ENCODE measurements around the gene EPN3. TPM values are rescaled to one million over a fixed set of nuclear protein-coding genes. Genes with fewer than 3 reads are reported as not detected.

EPN3 gene
- polyA plus RNA-seq, 1 of the 3 experiments (the other 2 are of a cell fraction) = 0.05 TPM

DNA sequence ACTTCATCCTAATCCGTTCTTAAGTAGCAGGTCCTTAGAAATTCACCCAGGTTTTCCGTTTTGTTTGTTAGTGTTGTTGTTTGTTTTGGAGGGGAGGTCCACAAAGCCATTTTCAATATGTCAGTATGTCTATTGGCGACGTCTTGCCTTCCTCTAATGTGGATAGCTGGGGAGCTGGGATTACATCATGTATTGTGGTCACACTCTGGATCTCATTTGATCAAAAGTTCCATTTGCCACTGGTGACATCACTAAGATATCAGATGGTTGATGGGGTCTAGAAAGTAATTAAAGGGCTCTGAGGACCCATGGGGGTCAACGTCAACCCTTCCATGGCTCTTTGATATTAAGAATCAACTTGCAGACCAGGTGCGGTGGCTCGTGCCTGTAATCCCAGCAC lies 2.7 kb upstream of the EPN3 start:
- H3K4me2 ChIP-seq = no peak overlapping the region
- ChIA-PET CTCF (interaction anchor here (1.4 to 5.5 kb wide), 4 partner anchors 28 to 165 kb away, joined by 4 to 27 read pairs (median 10); partner anchors contain the start of gene RSAD1), POLR2A (no interaction called here)
- H3K27ac ChIP-seq (ENCODE audit: low read depth in 2 of 2, low read length in 1 of 2) = no peak overlapping the region
- H3K4me3 ChIP-seq (ENCODE audit: low read depth in 2 of 2, low read length in 1 of 2) = no peak overlapping the region
- H3K79me2 ChIP-seq (ENCODE audit: insufficient read depth) = no peaks in the 10 kb centered on the region
- peaks cover 28% of the 10 kb centered on the region; the same call in 1 of the 2 replicates for H3K27me3 ChIP-seq (ENCODE audit: insufficient read depth)
- H3F3A ChIP-seq (replicated peaks; ENCODE audit: insufficient read depth) = no peaks in the 10 kb centered on the region
- no peak for TF ChIP-seq SMC3 (IDR thresholded peaks at IDR 0.05; ENCODE audit: low read depth, low read length)
- TF ChIP-seq TEAD4 (IDR thresholded peaks at IDR 0.05; ENCODE audit: borderline replicate concordance, insufficient read depth) = no peak
- TF ChIP-seq, protein P1, sequence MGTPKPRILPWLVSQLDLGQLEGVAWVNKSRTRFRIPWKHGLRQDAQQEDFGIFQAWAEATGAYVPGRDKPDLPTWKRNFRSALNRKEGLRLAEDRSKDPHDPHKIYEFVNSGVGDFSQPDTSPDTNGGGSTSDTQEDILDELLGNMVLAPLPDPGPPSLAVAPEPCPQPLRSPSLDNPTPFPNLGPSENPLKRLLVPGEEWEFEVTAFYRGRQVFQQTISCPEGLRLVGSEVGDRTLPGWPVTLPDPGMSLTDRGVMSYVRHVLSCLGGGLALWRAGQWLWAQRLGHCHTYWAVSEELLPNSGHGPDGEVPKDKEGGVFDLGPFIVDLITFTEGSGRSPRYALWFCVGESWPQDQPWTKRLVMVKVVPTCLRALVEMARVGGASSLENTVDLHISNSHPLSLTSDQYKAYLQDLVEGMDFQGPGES (IDR thresholded peaks at IDR 0.05; ENCODE audit: low read depth, low read length) = no peak
- TF ChIP-seq, protein P2, sequence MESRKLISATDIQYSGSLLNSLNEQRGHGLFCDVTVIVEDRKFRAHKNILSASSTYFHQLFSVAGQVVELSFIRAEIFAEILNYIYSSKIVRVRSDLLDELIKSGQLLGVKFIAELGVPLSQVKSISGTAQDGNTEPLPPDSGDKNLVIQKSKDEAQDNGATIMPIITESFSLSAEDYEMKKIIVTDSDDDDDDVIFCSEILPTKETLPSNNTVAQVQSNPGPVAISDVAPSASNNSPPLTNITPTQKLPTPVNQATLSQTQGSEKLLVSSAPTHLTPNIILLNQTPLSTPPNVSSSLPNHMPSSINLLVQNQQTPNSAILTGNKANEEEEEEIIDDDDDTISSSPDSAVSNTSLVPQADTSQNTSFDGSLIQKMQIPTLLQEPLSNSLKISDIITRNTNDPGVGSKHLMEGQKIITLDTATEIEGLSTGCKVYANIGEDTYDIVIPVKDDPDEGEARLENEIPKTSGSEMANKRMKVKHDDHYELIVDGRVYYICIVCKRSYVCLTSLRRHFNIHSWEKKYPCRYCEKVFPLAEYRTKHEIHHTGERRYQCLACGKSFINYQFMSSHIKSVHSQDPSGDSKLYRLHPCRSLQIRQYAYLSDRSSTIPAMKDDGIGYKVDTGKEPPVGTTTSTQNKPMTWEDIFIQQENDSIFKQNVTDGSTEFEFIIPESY (IDR thresholded peaks at IDR 0.05; ENCODE audit: borderline replicate concordance, low read depth) = no peak
- no peak for TF ChIP-seq TCF12 (IDR thresholded peaks at IDR 0.05)
- TF ChIP-seq, protein P3, sequence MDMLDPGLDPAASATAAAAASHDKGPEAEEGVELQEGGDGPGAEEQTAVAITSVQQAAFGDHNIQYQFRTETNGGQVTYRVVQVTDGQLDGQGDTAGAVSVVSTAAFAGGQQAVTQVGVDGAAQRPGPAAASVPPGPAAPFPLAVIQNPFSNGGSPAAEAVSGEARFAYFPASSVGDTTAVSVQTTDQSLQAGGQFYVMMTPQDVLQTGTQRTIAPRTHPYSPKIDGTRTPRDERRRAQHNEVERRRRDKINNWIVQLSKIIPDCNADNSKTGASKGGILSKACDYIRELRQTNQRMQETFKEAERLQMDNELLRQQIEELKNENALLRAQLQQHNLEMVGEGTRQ (IDR thresholded peaks at IDR 0.05; ENCODE audit: borderline replicate concordance, low read depth, low read length) = no peak
- no peak for TF ChIP-seq ELF1 (IDR thresholded peaks at IDR 0.05)
- no peak for TF ChIP-seq GATA2 (CRISPR knock-in tag; IDR thresholded peaks at IDR 0.05)
- TF ChIP-seq EZH2phosphoT487 (IDR thresholded peaks at IDR 0.05; ENCODE audit: borderline replicate concordance, low read depth) = no peak
- no peak for TF ChIP-seq RAD21 (IDR thresholded peaks at IDR 0.05; ENCODE audit: low read length)
- no peak for TF ChIP-seq YY1 (IDR thresholded peaks at IDR 0.05; ENCODE audit: low read depth)
- no peak for TF ChIP-seq RXRA (IDR thresholded peaks at IDR 0.05; ENCODE audit: borderline replicate concordance, low read depth)
- no peak for TF ChIP-seq RFX5 (IDR thresholded peaks at IDR 0.05; ENCODE audit: low read length)
- no peak for TF ChIP-seq MXI1 (IDR thresholded peaks at IDR 0.05; ENCODE audit: low read depth, low read length)
- TF ChIP-seq, protein P4, sequence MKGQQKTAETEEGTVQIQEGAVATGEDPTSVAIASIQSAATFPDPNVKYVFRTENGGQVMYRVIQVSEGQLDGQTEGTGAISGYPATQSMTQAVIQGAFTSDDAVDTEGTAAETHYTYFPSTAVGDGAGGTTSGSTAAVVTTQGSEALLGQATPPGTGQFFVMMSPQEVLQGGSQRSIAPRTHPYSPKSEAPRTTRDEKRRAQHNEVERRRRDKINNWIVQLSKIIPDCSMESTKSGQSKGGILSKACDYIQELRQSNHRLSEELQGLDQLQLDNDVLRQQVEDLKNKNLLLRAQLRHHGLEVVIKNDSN (IDR thresholded peaks at IDR 0.05; ENCODE audit: borderline replicate concordance, low read depth) = no peak
- H3K4me1 ChIP-seq (ENCODE audit: control insufficient read depth in 1 of 2, insufficient read depth in 2 of 2, low read depth in 1 of 2, low read length in 1 of 2) = peaks cover 7 to 30% of the 10 kb centered on the region in 2 experiments; a peak in 3 of 4 replicates
- no peak overlapping the region for H3K9ac ChIP-seq
- no peaks in the 10 kb centered on the region for H4K20me1 ChIP-seq (ENCODE audit: insufficient read depth)
- 88% methylated on average over 7 of the region's 7 CpGs for WGBS (ENCODE audit: low lambda C conversion rate)
- DNase-seq = no peak
- H3K9me2 ChIP-seq = no peaks in the 10 kb centered on the region
- no peak overlapping the region for H2AFZ ChIP-seq (ENCODE audit: low read depth)
- no peaks in the 10 kb centered on the region for H3K36me3 ChIP-seq (replicated peaks in 1 of 2; ENCODE audit: control insufficient read depth in 1 of 2, insufficient read depth in 2 of 2, low read length in 1 of 2)
- no peaks in the 10 kb centered on the region for H3K9me3 ChIP-seq
